Coronary artery (tissue), 2 donors: ENCODE measurements around the gene TUBGCP2.

Source experiments
- DNase-seq: peaks from one replicate; pipeline ENCODE4 v3.0.0-alpha.2; 2017; ENCODE audit warnings: low spot score
- H3K27ac ChIP-seq, 2 donors: fragments of 200-600 bp; sonication (generic); one replicate each; pipeline ENCODE4 v1.5.1; 2016 to 2019
- H3K4me3 ChIP-seq: fragments of 200-600 bp; sonication (generic); 2 replicates; pipeline ENCODE4 v1.5.1; 2016; ENCODE audit warnings: mild to moderate bottlenecking, moderate library complexity
- TF ChIP-seq, protein P1 (sequence below): fragments of 200-600 bp; sonication (generic); IDR thresholded peaks from one replicate; pipeline ENCODE4 v1.5.1; 2019; ENCODE audit warnings: antibody characterized with exemption

The TUBGCP2 gene

DNA sequence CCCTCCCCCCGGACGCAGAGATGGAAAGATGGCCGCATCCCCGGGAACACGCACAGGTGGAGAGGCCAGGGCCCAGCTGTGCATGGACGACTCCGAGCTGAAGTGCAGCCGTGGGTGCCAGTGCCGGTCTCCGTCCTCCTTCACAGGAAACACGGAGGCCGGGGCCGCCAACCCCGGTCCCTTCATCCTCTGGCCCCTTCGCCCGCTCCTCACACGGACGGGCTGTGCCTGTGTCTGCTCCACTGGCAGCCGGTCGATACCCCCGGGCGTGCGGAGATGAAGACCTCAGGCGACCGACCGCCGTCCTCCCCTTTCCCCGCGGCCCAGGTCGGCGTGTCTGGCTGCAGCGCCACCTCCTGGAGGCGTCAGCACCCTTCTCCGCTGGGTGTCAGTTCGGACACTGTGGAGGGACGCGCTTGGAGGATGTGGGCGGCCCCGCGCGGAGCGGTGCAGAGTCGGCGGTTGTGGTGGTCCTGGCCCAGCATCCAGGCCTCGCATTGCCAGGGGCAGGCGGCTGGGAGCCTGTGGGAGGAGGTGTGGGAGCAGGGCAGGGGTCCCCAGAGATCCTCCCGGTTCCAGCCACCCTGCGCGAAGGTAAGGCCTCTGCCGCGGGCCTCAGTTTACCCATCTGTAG is 9.9 kb upstream of the TUBGCP2 start:
- peak overlapping the region; percentile 59 for H3K4me3 ChIP-seq
- H3K27ac ChIP-seq, result no peak overlapping the region
- no peak for DNase-seq
- TF ChIP-seq, protein P1, sequence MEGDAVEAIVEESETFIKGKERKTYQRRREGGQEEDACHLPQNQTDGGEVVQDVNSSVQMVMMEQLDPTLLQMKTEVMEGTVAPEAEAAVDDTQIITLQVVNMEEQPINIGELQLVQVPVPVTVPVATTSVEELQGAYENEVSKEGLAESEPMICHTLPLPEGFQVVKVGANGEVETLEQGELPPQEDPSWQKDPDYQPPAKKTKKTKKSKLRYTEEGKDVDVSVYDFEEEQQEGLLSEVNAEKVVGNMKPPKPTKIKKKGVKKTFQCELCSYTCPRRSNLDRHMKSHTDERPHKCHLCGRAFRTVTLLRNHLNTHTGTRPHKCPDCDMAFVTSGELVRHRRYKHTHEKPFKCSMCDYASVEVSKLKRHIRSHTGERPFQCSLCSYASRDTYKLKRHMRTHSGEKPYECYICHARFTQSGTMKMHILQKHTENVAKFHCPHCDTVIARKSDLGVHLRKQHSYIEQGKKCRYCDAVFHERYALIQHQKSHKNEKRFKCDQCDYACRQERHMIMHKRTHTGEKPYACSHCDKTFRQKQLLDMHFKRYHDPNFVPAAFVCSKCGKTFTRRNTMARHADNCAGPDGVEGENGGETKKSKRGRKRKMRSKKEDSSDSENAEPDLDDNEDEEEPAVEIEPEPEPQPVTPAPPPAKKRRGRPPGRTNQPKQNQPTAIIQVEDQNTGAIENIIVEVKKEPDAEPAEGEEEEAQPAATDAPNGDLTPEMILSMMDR, result no peak

DNA sequence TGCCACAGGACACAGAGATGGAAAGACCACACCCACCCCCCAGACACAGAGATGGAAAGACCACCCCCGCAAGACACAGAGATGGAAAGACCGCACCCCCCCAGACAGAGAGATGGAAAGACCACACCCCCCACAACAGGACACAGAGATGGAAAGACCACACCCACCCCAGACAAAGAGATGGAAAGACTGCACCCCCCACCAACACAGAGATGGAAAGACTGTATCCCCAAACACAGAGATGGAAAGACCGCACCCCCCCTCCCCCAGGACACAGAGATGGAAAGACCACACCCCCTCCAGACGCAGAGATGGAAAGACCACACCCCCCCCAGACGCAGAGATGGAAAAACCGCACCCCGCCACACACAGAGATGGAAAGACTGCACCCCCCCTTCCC is 8.1 kb upstream of the TUBGCP2 start:
- Histone ChIP-seq H3K27ac (no peak overlapping the region), H3K4me3 (no peak overlapping the region)
- TF ChIP-seq, protein P1, result no peak
- DNase-seq, result no peak

- H3K4me3 ChIP-seq, result no peak overlapping the region
- TF ChIP-seq, protein P1, result no peak
- DNase-seq, result no peak
- H3K27ac ChIP-seq, result no peak overlapping the region
Measured at GRCh38 chr10:133316266-133316665, 7.6 kb upstream of the TUBGCP2 start.

- H3K27ac ChIP-seq, result no peak overlapping the region
- DNase-seq, result no peak
- no peak overlapping the region for H3K4me3 ChIP-seq
- TF ChIP-seq, protein P1, result no peak
Measured at GRCh38 chr10:133315847-133316246, 7.2 kb upstream of the TUBGCP2 start.

- TF ChIP-seq, protein P1, result no peak
- Histone ChIP-seq H3K27ac (no peak overlapping the region), H3K4me3 (no peak overlapping the region)
- no peak for DNase-seq
Measured at GRCh38 chr10:133314911-133315310, 6.2 kb upstream of the TUBGCP2 start.

DNA sequence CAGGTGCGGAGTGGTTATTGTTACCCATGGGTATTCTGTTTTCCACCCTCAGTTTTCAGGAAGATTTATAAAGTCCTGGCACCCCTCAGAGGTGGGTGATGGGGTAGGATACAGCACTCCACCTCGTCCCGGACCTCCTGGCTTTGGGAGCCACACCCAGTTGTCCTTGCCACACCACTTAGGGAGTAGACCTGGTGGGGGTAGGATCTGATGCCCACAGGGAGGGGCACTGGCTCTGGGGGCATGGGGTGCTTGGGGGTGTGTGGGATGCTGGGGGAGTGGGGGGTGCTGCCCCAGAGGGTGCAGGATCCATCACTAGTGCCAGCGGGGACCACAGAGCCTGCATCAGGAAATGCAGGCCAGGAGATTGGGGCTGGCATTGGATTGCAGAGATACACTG is 4.5 kb upstream of the TUBGCP2 start:
- H3K27ac ChIP-seq, result no peak overlapping the region
- H3K4me3 ChIP-seq, result no peak overlapping the region
- no peak for DNase-seq
- TF ChIP-seq, protein P1, result no peak

GRCh38 chr10:133312769-133313145 is 4.1 kb upstream of the TUBGCP2 start:
- Histone ChIP-seq H3K27ac (no peak overlapping the region), H3K4me3 (no peak overlapping the region)
- TF ChIP-seq, protein P1, result no peak
- DNase-seq, result no peak
